Neural cell (in vitro differentiated cells): ENCODE data around the gene COBLL1. TPM values are rescaled to one million over a fixed set of nuclear protein-coding genes. Genes with fewer than 3 reads are reported as not detected.

Experiments used
- H2AFZ ChIP-seq: fragments of 200-600, 300-800 bp; sonication (generic), shearing (Covaris generic); 2 replicates; pipeline ENCODE4 v1.6.0; 2014; ENCODE audit warnings: low read depth, mild to moderate bottlenecking, antibody characterized with exemption, low read length, moderate library complexity
- H3F3A ChIP-seq: fragments of 200-600 bp; shearing (Covaris generic); 2 replicates; pipeline ENCODE4 v1.6.1; 2016; ENCODE audit warnings: mild to moderate bottlenecking, moderate library complexity, mixed read lengths, antibody characterized with exemption, low read length; ENCODE audit not compliant: insufficient read depth, poor library complexity, severe bottlenecking
- H3K27ac ChIP-seq: fragments of 200-600, 300-800 bp; sonication (generic), shearing (Covaris generic); 2 replicates; pipeline ENCODE4 v1.5.1; 2014; ENCODE audit warnings: mild to moderate bottlenecking, low read length, moderate library complexity
- H3K27me3 ChIP-seq: fragments of 300-800, 200-600 bp; sonication (generic), shearing (Covaris generic); 2 replicates; pipeline ENCODE4 v1.6.0; 2014; ENCODE audit warnings: mild to moderate bottlenecking, low read depth, low read length, moderate library complexity; ENCODE audit not compliant: insufficient read depth
- H3K36me3 ChIP-seq: fragments of 300-800, 200-600 bp; sonication (generic), shearing (Covaris generic); 2 replicates; pipeline ENCODE4 v1.5.1; 2014; ENCODE audit warnings: mild to moderate bottlenecking, antibody characterized with exemption, low read length, moderate library complexity; ENCODE audit not compliant: insufficient read depth
- H3K4me2 ChIP-seq: fragments of 300-800, 200-600 bp; sonication (generic), shearing (Covaris generic); 2 replicates; pipeline ENCODE4 v1.6.0; 2014; ENCODE audit warnings: mild to moderate bottlenecking, low read length
- H3K4me3 ChIP-seq: fragments of 300-800, 200-600 bp; sonication (generic), shearing (Covaris generic); 2 replicates; pipeline ENCODE4 v1.5.1; 2014; ENCODE audit warnings: mild to moderate bottlenecking, low read length, moderate library complexity
- H3K79me2 ChIP-seq: fragments of 200-600 bp; shearing (Covaris generic); replicated peaks from 2 replicates; pipeline ENCODE4 v1.6.0; 2014; ENCODE audit warnings: mild to moderate bottlenecking, low read length, moderate library complexity; ENCODE audit not compliant: insufficient read depth
- H3K9ac ChIP-seq: fragments of 300-800, 200-600 bp; sonication (generic), shearing (Covaris generic); 2 replicates; pipeline ENCODE4 v1.6.1; 2016; ENCODE audit warnings: mild to moderate bottlenecking, low read length, mixed read lengths
- H3K9me2 ChIP-seq: fragments of 200-600 bp; shearing (Covaris generic); 2 replicates; pipeline ENCODE4 v1.6.1; 2016; ENCODE audit warnings: mild to moderate bottlenecking, low read length, mixed read lengths; ENCODE audit not compliant: insufficient read depth
- H3K9me3 ChIP-seq: fragments of 200-600, 300-800 bp; sonication (generic), shearing (Covaris generic); 2 replicates; pipeline ENCODE4 v1.6.1; 2016; ENCODE audit warnings: mild to moderate bottlenecking, mixed run types, low read length, moderate library complexity, mixed read lengths
- H4K20me1 ChIP-seq: fragments of 200-600 bp; shearing (Covaris generic); 2 replicates; pipeline ENCODE4 v1.6.1; 2016; ENCODE audit warnings: mild to moderate bottlenecking, mixed run types; ENCODE audit not compliant: insufficient read depth
- EP300 ChIP-seq: fragments of 450-650 bp; conservative IDR thresholded peaks from 2 replicates; pipeline ENCODE4 v1.6.1; 2014; ENCODE audit warnings: antibody characterized with exemption, mild to moderate bottlenecking, moderate library complexity; ENCODE audit not compliant: poor library complexity, severe bottlenecking
- EZH2 ChIP-seq: fragments of 200-600, 300-800 bp; shearing (Covaris generic), sonication (generic); IDR thresholded peaks from 2 replicates; pipeline ENCODE4 v1.6.1; 2014; ENCODE audit warnings: antibody characterized with exemption, low read length, borderline replicate concordance, mild to moderate bottlenecking; ENCODE audit not compliant: insufficient read depth, poor library complexity, severe bottlenecking
- MXI1 ChIP-seq: fragments of 450-650 bp; conservative IDR thresholded peaks from 2 replicates; pipeline ENCODE4 v1.6.1; 2014; ENCODE audit warnings: antibody characterized with exemption, mild to moderate bottlenecking; ENCODE audit not compliant: poor library complexity, severe bottlenecking
- POLR2AphosphoS5 ChIP-seq: IDR thresholded peaks from 2 replicates; pipeline ENCODE4 v1.6.1; 2012
- RAD21 ChIP-seq: fragments of 450-650 bp; conservative IDR thresholded peaks from 2 replicates; pipeline ENCODE4 v1.6.1; 2014; ENCODE audit warnings: antibody characterized with exemption, mild to moderate bottlenecking, moderate library complexity
- SMC3 ChIP-seq: fragments of 450-650 bp; conservative IDR thresholded peaks from 2 replicates; pipeline ENCODE4 v1.6.1; 2014; ENCODE audit warnings: antibody characterized with exemption, mild to moderate bottlenecking, moderate library complexity; ENCODE audit not compliant: poor library complexity
- TAF1 ChIP-seq: IDR thresholded peaks from 2 replicates; pipeline ENCODE4 v1.6.1; 2012; ENCODE audit warnings: low read depth
- polyA plus RNA-seq: library from polyadenylated mRNA; depleted of rRNA; stranded (reverse); fragments of >200 nt; gene quantifications from 2 replicates; pipeline ENCODE4 v1.2.3, GENCODE V29; 2014
- small RNA-seq, 3 experiments: library from RNA; depleted of rRNA; stranded (forward); fragments of <200 nt; gene quantifications; one replicate each; pipeline ENCODE3, GENCODE V24; 2012
- TF ChIP-seq, protein P1 (sequence below): IDR thresholded peaks from 2 replicates; pipeline ENCODE4 v1.6.1; 2012; ENCODE audit warnings: borderline replicate concordance
- TF ChIP-seq, protein P2 (sequence below): fragments of 450-650 bp; IDR thresholded peaks from 2 replicates; pipeline ENCODE4 v1.5.1; 2014; ENCODE audit warnings: antibody characterized with exemption, mild to moderate bottlenecking, moderate library complexity; ENCODE audit not compliant: poor library complexity, severe bottlenecking

Gene COBLL1
- polyA plus RNA-seq, 1 donor from 2014 or later, result 0.11 TPM

DNA sequence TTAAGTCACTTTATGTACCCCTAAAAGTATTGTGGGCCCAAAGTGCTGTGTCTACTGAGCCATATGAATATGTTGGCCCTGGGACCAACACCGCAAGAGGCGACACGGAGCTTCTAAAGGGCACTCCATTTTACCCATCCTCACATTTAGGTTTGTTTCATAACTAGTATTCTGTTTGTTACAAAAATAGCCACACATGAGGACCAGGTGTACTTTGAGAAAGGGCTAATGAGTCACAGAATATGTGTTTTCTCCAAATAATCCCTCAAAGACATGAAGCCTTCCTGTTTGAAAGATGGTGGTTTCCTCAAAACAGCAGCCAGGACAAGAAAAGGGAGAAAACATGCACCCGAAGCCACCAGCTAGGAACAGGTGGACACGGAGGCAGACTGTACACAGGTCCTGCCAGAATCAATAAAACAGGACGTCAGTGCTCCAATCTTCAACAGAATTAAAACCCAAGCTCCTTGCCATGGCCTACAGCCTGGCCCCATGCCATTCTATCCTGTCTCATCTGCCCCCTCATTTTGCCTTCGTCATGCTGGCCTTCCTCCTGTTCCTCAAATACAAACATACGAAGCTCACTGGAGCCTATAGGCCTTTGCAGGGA lies 198.6 kb downstream of the COBLL1 start:
- Histone ChIP-seq H3K9me3 (no peaks in the 10 kb centered on the region), H3K4me3 (no peak overlapping the region), H3K36me3 (no peaks in the 10 kb centered on the region), H3K27ac (no peak overlapping the region), H3F3A (no peaks in the 10 kb centered on the region), H4K20me1 (no peaks in the 10 kb centered on the region), H3K9ac (no peak overlapping the region), H3K79me2 (no peaks in the 10 kb centered on the region), H3K4me2 (no peak overlapping the region), H2AFZ (no peak overlapping the region), H3K9me2 (no peaks in the 10 kb centered on the region), H3K27me3 (no peaks in the 10 kb centered on the region)
- TF ChIP-seq TAF1, result no peak
- no peak for TF ChIP-seq EZH2

DNA sequence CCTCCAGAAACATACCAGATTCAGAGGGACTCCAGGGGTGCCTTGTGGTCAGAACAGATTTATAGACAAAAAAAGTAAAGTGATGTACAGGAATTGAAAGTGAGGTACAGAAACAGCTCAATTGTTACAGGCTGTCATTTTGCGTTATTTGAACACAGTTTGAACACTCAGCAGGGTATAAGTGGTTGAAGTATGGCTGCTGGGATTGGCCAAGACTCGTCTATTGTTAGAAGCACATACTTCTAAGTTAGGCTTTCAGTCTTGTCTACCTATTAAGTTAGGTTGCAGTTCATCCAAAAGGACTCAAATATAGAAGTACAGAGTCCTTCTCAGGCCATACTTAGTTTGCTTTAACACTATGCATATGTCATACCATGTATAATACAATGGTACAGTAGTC lies 199.4 kb downstream of the COBLL1 start:
- Histone ChIP-seq H2AFZ (no peak overlapping the region), H3K36me3 (no peaks in the 10 kb centered on the region), H3K9me3 (no peaks in the 10 kb centered on the region), H3K9me2 (no peaks in the 10 kb centered on the region), H3F3A (no peaks in the 10 kb centered on the region), H3K27me3 (no peaks in the 10 kb centered on the region), H4K20me1 (no peaks in the 10 kb centered on the region), H3K27ac (no peak overlapping the region), H3K4me2 (no peak overlapping the region), H3K79me2 (no peaks in the 10 kb centered on the region), H3K4me3 (no peak overlapping the region), H3K9ac (no peak overlapping the region)
- TF ChIP-seq SMC3, result no peak
- TF ChIP-seq EZH2, result no peak
- no peak for TF ChIP-seq RAD21
- no peak for TF ChIP-seq TAF1
- TF ChIP-seq, protein P1, sequence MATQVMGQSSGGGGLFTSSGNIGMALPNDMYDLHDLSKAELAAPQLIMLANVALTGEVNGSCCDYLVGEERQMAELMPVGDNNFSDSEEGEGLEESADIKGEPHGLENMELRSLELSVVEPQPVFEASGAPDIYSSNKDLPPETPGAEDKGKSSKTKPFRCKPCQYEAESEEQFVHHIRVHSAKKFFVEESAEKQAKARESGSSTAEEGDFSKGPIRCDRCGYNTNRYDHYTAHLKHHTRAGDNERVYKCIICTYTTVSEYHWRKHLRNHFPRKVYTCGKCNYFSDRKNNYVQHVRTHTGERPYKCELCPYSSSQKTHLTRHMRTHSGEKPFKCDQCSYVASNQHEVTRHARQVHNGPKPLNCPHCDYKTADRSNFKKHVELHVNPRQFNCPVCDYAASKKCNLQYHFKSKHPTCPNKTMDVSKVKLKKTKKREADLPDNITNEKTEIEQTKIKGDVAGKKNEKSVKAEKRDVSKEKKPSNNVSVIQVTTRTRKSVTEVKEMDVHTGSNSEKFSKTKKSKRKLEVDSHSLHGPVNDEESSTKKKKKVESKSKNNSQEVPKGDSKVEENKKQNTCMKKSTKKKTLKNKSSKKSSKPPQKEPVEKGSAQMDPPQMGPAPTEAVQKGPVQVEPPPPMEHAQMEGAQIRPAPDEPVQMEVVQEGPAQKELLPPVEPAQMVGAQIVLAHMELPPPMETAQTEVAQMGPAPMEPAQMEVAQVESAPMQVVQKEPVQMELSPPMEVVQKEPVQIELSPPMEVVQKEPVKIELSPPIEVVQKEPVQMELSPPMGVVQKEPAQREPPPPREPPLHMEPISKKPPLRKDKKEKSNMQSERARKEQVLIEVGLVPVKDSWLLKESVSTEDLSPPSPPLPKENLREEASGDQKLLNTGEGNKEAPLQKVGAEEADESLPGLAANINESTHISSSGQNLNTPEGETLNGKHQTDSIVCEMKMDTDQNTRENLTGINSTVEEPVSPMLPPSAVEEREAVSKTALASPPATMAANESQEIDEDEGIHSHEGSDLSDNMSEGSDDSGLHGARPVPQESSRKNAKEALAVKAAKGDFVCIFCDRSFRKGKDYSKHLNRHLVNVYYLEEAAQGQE, result no peak
- no peak for TF ChIP-seq POLR2AphosphoS5
- no peak for TF ChIP-seq MXI1
- TF ChIP-seq, protein P2, sequence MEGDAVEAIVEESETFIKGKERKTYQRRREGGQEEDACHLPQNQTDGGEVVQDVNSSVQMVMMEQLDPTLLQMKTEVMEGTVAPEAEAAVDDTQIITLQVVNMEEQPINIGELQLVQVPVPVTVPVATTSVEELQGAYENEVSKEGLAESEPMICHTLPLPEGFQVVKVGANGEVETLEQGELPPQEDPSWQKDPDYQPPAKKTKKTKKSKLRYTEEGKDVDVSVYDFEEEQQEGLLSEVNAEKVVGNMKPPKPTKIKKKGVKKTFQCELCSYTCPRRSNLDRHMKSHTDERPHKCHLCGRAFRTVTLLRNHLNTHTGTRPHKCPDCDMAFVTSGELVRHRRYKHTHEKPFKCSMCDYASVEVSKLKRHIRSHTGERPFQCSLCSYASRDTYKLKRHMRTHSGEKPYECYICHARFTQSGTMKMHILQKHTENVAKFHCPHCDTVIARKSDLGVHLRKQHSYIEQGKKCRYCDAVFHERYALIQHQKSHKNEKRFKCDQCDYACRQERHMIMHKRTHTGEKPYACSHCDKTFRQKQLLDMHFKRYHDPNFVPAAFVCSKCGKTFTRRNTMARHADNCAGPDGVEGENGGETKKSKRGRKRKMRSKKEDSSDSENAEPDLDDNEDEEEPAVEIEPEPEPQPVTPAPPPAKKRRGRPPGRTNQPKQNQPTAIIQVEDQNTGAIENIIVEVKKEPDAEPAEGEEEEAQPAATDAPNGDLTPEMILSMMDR, result no peak
- TF ChIP-seq EP300, result no peak

Small RNA genes within 50 kb of the gene (small RNA-seq; reads per million reads assigned to genes)
- gene RNA5SP110 (0 to 0.08 (median 0) reads per million in 3 experiments), gene SNORA70F (0 reads per million in 3 experiments)

Other genes with a start within 250 kb of the COBLL1 start
- gene GRB14, start 220.3 kb downstream of the COBLL1 start, polyA plus RNA-seq, result 4.5 and 8.5 TPM in 2 replicates
- gene SLC38A11, start 113.7 kb upstream of the COBLL1 start, polyA plus RNA-seq, result not detected in 2 replicates